8988T (cell line): ENCODE measurements around the gene MACIR.
A peak's percentile ranks its signal among the peaks of the same experiment; 100 is the strongest.

Experiments
- DNase-seq: peaks from one replicate; pipeline ENCODE4 v3.0.0; 2011

MACIR gene

GRCh38 chr5:103247118-103247517, 11.4 kb upstream of the MACIR start:
- no peak for DNase-seq

- no peak for DNase-seq
These were observed 9.5 kb upstream of the MACIR start for GRCh38 chr5:103249068-103249467.

GRCh38 chr5:103254921-103255320, 3.6 kb upstream of the MACIR start:
- DNase-seq: no peak

GRCh38 chr5:103255691-103256090, 2.9 kb upstream of the MACIR start:
- DNase-seq: no peak

GRCh38 chr5:103256178-103256577, 2.4 kb upstream of the MACIR start:
- no peak for DNase-seq

GRCh38 chr5:103258957-103259704, 568 bp downstream of the MACIR start:
- DNase-seq: peak; percentile 21

GRCh38 chr5:103259705-103260355, 1.3 kb downstream of the MACIR start:
- DNase-seq: peak; percentile 13

GRCh38 chr5:103260951-103261350, 2.4 kb downstream of the MACIR start:
- no peak for DNase-seq

GRCh38 chr5:103262422-103262871, 3.9 kb downstream of the MACIR start:
- DNase-seq: no peak

GRCh38 chr5:103263054-103263453, 4.5 kb downstream of the MACIR start:
- DNase-seq: no peak

- no peak for DNase-seq
These were observed 5.9 kb downstream of the MACIR start for GRCh38 chr5:103264508-103264907.

GRCh38 chr5:103270581-103270980, 12.0 kb downstream of the MACIR start:
- no peak for DNase-seq

- DNase-seq: no peak
These were observed 13.2 kb downstream of the MACIR start for GRCh38 chr5:103271570-103272289.

GRCh38 chr5:103272377-103272776, 13.8 kb downstream of the MACIR start:
- DNase-seq: no peak

- DNase-seq: no peak
These were observed 15.4 kb downstream of the MACIR start for GRCh38 chr5:103273952-103274351.

GRCh38 chr5:103275851-103276250, 17.3 kb downstream of the MACIR start:
- DNase-seq: no peak

GRCh38 chr5:103280967-103281366, 22.4 kb downstream of the MACIR start:
- DNase-seq: no peak

- no peak for DNase-seq
These were observed 24.6 kb downstream of the MACIR start for GRCh38 chr5:103283120-103283519.

- DNase-seq: no peak
These were observed 25.3 kb downstream of the MACIR start for GRCh38 chr5:103283869-103284268.

GRCh38 chr5:103286622-103287021, 28.1 kb downstream of the MACIR start:
- DNase-seq: no peak

- no peak for DNase-seq
These were observed 30.5 kb downstream of the MACIR start for GRCh38 chr5:103289024-103289423.

GRCh38 chr5:103290846-103291245, 32.3 kb downstream of the MACIR start:
- DNase-seq: no peak

- no peak for DNase-seq
These were observed 33.0 kb downstream of the MACIR start for GRCh38 chr5:103291606-103292005.

- DNase-seq: no peak
These were observed 34.5 kb downstream of the MACIR start for GRCh38 chr5:103293099-103293498.
